HG02623 (cell line): ENCODE results near the gene KCTD19.
"Not testable (repeated sequence)": the region's sequence is repeated elsewhere in the genome, so short reads cannot be mapped to it uniquely, and the experiment has no call there.

Experiments used
- ATAC-seq: cut with Tn5 transposase; IDR thresholded peaks from one replicate; pipeline ENCODE4 v1.9.1; 2021; ENCODE audit warnings: moderate library complexity; ENCODE audit not compliant: unreplicated experiment

Gene KCTD19

GRCh38 chr16:67326472-67327309 lies at the start of gene KCTD19, which contains the start of gene LRRC36:
KCTD19 (minus strand) TSS chr16:67326741; CDS start chr16:67326707, 34 bp downstream.
LRRC36 (plus strand) TSS chr16:67326815; CDS start chr16:67326863, 48 bp downstream.
- ATAC-seq: no peak

GRCh38 chr16:67376012-67376411 lies 49.5 kb upstream of the KCTD19 start:
- not testable (repeated sequence) for ATAC-seq

GRCh38 chr16:67372664-67373063 lies 46.1 kb upstream of the KCTD19 start:
- ATAC-seq: no peak

DNA sequence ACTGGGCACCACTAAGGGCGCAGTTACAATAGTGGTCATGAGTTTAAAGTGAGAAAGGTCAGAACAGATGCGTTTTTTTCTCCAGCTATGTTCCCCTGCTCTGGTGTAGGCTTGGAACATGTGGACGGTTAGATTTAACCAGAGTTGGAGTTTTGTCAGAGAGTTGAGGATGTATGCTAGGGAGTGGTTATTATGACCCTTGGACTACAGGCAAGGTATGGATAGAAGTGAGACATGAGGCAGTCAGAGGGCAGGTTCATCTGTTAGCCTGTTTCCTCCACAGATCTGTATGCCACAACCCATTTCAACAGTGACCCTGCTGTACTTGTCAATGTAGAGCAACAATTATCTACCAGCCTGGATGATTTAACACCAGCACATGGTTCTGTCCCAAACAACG lies 44.1 kb upstream of the KCTD19 start:
- ATAC-seq: no peak

DNA sequence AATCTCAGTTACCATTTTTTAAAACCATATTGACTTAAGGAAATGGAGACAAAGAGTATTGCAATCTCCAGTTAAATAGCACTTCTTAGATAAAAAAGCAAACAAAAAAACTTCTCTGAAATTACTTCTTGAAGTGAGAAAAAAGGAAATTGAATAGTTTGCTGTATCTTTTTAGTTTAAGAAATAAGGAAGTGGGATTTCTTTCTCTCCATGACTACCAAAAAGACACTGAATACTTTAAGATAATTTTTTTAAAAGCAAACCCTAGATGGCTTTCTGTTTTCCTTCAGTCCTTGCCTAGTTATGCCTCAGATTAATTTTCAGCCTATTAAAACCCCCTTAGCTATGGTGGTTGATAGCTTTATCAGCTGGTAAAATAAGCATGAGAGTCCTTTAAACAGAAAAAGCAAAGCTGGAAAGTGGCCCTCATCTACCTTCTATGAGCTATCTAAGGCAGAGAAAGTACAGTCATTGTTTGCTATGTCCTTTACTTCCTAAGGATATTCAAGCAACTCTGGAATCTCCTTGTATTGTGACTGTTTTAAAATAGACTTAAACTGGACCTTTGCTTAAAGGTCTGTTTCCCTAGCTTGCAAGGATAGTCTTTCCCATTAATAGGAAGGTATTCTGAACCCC lies 38.2 kb upstream of the KCTD19 start:
- ATAC-seq: no peak

GRCh38 chr16:67361038-67361437 lies 34.5 kb upstream of the KCTD19 start:
- ATAC-seq: no peak

DNA sequence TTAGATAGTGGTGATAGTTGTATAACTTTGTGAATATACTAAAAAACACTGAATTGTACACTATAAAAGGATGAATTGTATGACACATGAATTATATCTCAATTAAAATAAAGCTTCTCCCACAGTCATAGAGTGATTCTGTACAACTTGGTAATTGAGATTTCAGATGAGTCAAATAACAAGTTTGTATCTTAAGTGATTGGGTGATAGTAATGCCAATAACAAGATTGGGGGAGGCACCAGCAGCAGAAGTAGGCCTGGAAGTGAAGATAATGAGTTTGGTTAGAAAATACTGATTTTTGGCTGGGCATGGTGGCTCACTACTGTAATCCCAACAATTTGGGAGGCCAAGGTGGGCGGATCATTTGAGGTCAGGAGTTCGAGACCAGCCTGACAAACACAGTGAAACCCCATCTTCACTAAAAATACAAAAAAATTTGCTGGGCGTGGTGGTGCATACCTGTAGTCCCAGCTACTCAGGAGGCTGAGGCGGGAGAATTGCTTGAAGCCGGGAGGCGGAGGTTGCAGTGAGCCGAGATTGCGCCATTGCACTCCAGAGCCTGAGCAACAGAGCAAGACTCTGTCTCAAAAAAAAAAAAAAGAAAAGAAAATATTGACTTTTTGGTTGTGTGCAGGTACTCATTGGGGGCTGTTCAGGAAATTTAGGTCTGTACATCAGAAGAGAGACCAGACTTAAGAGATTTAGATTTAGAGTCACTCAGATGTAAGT lies 33.2 kb upstream of the KCTD19 start:
- not testable (repeated sequence) for ATAC-seq

- no peak for ATAC-seq
Observed at GRCh38 chr16:67357561-67357960, 31.0 kb upstream of the KCTD19 start.

- ATAC-seq: no peak
Observed at GRCh38 chr16:67356396-67356795, 29.9 kb upstream of the KCTD19 start.

- ATAC-seq: not testable (repeated sequence)
Observed at GRCh38 chr16:67352463-67352862, 25.9 kb upstream of the KCTD19 start.

DNA sequence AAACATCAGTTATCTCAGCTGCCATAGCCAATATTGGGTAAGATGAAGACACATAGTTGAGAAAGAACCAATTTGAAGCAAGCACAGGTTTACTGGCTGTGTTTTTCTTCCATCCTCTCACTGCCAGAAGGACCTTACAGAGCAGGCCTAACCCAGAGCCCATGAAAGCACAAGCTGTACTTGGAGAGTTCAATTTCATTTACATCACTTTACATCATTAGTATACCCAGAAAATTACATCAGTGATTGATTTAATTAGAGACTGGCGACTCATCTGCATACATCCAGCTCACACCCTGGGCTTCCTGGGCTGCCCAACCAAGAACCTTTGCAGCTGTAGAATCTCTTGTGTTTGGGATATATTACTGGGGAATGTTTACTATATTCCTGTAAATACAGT lies 23.8 kb upstream of the KCTD19 start:
- ATAC-seq: no peak

DNA sequence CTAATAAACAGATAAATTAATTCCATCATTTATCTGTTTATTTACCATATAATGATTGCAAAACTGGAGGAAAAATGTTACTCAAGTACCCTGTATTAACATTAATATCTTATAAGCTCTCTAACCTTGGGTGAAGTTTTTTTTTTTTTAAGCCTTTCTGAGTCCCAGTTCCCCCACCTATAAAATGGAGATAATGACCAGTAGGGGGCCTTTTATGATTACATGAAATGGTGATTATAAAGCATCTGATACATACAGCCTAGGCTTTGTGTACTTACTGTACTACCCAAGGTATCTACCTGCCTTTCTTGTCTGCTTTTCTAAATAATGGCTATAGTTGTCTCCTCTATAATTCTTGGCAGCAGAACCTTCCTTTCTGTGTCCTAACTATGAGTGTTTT lies 22.6 kb upstream of the KCTD19 start:
- no peak for ATAC-seq

DNA sequence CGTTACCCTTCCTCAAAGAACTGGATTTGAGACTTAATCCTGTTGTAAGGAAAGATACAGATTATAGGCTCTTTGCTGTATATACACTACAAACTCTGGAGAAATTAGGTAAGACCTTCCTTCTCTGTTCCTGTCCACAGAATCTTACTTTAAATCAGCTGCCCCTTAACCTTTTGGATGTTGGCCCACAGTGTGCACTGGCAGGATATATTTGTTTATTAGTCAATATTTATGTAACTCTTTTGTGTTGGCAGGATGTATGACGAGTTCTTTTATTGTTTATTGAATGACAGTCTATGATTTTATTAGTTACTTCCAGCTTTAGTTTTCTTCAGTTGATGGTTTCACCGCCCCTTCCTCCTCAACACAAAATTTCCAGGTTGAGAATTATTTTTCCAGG lies 19.8 kb upstream of the KCTD19 start:
- ATAC-seq: no peak

- ATAC-seq: no peak
Observed at GRCh38 chr16:67345401-67345800, 18.9 kb upstream of the KCTD19 start.

- ATAC-seq: no peak
Observed at GRCh38 chr16:67342616-67343015, 16.1 kb upstream of the KCTD19 start.

DNA sequence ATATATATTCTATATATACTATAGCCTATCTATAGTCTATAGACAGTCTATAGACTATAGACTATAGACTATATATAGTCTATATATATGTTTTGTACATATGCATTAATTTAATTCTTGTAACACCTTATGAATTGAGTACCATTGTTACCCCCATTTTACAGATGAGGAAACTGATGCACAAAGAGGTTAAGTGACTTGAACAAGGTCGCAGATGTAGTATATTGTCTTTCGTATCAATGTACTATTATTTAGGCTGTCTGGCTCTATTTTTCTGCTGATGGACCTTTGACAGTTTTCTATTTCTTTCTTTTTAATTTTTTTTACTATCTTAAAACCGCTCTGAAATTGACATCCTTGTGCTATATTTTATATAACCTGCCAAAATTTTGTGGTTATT lies 14.7 kb upstream of the KCTD19 start:
- no peak for ATAC-seq

GRCh38 chr16:67339453-67339852 lies 12.9 kb upstream of the KCTD19 start:
- ATAC-seq: no peak

DNA sequence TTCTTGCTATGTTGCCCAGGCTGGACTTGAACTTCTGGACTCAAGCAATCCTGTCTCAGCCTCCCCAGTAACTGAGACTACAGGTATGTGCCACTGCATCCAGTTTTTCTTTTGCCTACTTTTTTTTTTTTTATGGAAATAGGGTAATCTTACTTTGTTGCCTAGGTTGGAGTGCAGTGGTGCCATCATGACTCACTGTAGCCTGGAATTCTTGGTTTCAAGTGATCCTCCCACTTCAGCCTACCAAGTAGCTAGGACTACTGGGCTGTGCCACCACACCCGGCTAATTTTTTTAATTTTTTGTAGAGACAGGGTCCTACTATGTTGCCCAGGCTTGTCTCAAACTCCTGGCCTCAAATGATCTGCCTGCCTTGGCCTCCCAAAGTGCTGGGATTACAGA lies 10.1 kb upstream of the KCTD19 start:
- no peak for ATAC-seq

- ATAC-seq: no peak
Observed at GRCh38 chr16:67336116-67336515, 9.6 kb upstream of the KCTD19 start.

DNA sequence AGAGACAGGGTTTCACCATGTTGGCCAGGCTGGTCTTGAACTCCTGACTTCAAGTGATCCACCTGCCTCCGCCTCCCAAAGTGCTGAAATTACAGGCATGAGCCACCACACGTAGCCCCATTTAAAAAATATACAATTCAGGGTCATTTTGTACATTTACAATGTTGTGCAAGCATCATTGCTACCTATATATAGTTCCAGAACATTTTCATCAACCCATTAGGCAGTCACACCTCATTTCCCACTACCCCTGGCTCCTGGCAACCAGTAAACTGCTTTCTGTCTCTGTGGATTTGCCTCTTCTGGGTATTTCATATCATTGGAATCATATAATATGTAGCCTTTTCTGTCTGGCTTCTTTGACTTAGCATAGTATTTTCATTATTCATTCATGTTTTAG lies 6.8 kb upstream of the KCTD19 start:
- no peak for ATAC-seq

- no peak for ATAC-seq
Observed at GRCh38 chr16:67329901-67330300, 3.4 kb upstream of the KCTD19 start.

GRCh38 chr16:67327743-67328142 lies 1.2 kb upstream of the KCTD19 start:
- ATAC-seq: no peak
